BJ (cell line): ENCODE results near the gene NRG3. TPM values are rescaled to one million over a fixed set of nuclear protein-coding genes. Genes with fewer than 3 reads are reported as not detected.

Source experiments
- CTCF ChIA-PET: fragments of 350-600 bp; formaldehyde crosslinking; extraction: SDS; loops from one replicate; lab custom pipeline; 2021; ENCODE audit warnings: antibody characterized with exemption, inconsistent platforms; lab: Yijun Ruan, JAX
- POLR2A ChIA-PET: fragments of 300-600 bp; sonication (Branson Sonifier 250); formaldehyde crosslinking; extraction: SDS; loops from one replicate; lab custom pipeline; 2021; ENCODE audit warnings: antibody characterized with exemption; lab: Charles Lee
- DNase-seq: peaks from one replicate; pipeline ENCODE4 v3.0.0-alpha.2; 2011; ENCODE audit warnings: low read depth
- H3K27me3 ChIP-seq: 2 replicates; pipeline ENCODE4 v1.6.0; 2011; ENCODE audit warnings: low read length; ENCODE audit not compliant: control insufficient read depth, insufficient read depth
- H3K36me3 ChIP-seq: 2 replicates; pipeline ENCODE4 v1.5.1; 2011; ENCODE audit warnings: low read length; ENCODE audit not compliant: control insufficient read depth, insufficient read depth
- H3K4me3 ChIP-seq: 2 replicates; pipeline ENCODE4 v1.5.1; 2011; ENCODE audit warnings: low read depth, mild to moderate bottlenecking, control low read depth, low read length
- polyA plus RNA-seq: library from polyadenylated mRNA; depleted of rRNA; stranded (reverse); fragments of >200 nt; gene quantifications from 2 replicates; pipeline ENCODE4 v1.2.3, GENCODE V29; 2011
- TF ChIP-seq, protein P1 (sequence below): IDR thresholded peaks from 2 replicates; pipeline ENCODE4 v1.5.1; 2011; ENCODE audit warnings: low read depth, mild to moderate bottlenecking, control low read depth, inconsistent platforms, low read length, moderate library complexity; ENCODE audit not compliant: insufficient read depth

Gene NRG3
- polyA plus RNA-seq, 1 experiment: not detected

DNA sequence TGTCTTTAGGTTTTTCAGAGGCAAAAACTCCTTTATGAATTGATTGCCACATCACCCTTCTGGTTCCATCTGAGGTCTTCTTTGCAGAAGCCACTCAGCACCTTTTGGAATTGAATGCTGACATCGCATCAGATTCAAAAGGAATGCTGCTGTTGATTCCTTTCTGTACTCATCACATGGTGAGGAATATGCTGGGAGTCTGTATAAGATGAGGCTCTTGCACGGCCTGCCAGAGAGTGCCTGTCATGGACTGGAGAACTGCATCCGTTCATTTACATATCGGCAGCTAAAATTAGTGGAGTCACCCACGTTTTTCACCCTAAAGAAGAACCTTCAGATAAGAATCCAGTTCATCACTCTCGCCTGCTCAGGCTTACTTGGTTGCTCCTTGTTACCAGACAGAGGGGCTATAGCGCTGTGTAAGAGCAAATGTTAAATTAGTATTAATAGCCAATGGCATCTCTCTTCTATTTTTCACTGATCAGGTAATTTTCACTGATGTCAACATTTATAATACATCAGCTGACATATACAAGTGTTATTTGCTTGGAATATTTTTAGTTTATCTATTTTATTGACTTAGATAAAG is 14.3 kb downstream of the NRG3 start:
- CTCF ChIA-PET: no interaction called here
- TF ChIP-seq, protein P1, sequence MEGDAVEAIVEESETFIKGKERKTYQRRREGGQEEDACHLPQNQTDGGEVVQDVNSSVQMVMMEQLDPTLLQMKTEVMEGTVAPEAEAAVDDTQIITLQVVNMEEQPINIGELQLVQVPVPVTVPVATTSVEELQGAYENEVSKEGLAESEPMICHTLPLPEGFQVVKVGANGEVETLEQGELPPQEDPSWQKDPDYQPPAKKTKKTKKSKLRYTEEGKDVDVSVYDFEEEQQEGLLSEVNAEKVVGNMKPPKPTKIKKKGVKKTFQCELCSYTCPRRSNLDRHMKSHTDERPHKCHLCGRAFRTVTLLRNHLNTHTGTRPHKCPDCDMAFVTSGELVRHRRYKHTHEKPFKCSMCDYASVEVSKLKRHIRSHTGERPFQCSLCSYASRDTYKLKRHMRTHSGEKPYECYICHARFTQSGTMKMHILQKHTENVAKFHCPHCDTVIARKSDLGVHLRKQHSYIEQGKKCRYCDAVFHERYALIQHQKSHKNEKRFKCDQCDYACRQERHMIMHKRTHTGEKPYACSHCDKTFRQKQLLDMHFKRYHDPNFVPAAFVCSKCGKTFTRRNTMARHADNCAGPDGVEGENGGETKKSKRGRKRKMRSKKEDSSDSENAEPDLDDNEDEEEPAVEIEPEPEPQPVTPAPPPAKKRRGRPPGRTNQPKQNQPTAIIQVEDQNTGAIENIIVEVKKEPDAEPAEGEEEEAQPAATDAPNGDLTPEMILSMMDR: no peak
- no peak for DNase-seq
- Histone ChIP-seq H3K36me3 (no peaks in the 10 kb centered on the region), H3K27me3 (no peaks in the 10 kb centered on the region), H3K4me3 (no peak overlapping the region)
- POLR2A ChIA-PET: no interaction called here

DNA sequence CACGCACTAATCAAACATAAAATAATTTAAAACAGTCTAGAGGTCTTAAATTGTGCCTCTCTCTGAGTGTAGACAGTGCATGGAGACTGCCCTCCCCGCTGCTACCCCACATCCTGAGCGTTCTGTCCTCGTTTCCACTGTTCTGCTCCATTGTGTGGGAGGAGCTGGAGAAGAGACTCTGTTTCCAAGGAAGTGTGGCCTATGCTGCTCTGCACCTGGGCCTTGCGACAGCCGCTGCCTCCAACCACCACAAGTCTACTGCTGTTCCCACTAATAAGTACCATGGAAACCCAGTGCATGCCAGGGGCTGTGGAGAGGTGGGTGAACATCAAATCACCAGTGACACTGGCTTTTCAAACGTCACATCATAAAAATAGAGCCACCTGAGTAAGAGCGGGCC is 19.6 kb downstream of the NRG3 start:
- ChIA-PET CTCF (no interaction called here), POLR2A (no interaction called here)
- TF ChIP-seq, protein P1: no peak
- no peak overlapping the region for H3K4me3 ChIP-seq
- no peaks in the 10 kb centered on the region for H3K27me3 ChIP-seq
- no peaks in the 10 kb centered on the region for H3K36me3 ChIP-seq
- no peak for DNase-seq

DNA sequence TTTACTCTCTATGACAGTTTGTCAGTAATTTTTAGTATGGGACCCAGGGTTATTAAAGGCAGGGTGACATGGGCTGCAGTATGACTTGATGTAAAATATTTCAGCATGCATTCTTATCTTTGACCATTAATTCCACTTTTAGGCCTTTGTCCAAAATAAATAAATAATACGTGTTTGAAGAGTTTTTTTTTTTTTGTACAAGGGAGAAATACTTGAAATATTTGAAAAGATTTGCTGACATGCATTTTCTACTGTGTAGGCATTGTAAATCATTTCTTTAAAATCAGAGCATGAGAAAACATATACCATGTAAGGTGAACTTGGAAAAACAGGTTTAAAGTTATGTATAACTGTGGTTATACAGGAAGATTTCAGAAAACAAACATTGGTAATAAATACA is 23.5 kb downstream of the NRG3 start:
- ChIA-PET CTCF (no interaction called here), POLR2A (no interaction called here)
- DNase-seq: no peak
- Histone ChIP-seq H3K36me3 (no peaks in the 10 kb centered on the region), H3K4me3 (no peak overlapping the region), H3K27me3 (no peaks in the 10 kb centered on the region)
- TF ChIP-seq, protein P1: no peak

DNA sequence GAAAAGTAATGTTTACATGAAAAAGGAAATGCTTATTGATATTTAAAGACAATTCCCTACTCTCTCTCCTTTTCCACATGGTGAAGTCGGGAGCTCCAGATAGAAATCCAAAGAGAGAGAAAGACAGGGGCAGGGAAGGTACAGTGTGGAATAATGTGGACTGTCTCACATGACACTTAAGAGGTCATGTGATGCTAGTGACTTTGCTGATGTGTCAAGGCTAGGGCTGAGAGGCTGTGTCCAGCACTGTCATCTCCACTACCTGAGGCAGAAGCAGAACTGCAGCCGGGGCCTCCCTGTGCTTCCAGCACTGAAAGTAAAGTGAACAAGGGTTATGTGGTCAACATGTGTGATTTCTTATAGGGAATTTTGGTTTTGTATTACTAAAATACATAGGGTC is 26.0 kb downstream of the NRG3 start:
- Histone ChIP-seq H3K36me3 (no peaks in the 10 kb centered on the region), H3K4me3 (no peak overlapping the region), H3K27me3 (no peaks in the 10 kb centered on the region)
- DNase-seq: no peak
- TF ChIP-seq, protein P1: no peak
- POLR2A ChIA-PET: no interaction called here
- CTCF ChIA-PET: no interaction called here

DNA sequence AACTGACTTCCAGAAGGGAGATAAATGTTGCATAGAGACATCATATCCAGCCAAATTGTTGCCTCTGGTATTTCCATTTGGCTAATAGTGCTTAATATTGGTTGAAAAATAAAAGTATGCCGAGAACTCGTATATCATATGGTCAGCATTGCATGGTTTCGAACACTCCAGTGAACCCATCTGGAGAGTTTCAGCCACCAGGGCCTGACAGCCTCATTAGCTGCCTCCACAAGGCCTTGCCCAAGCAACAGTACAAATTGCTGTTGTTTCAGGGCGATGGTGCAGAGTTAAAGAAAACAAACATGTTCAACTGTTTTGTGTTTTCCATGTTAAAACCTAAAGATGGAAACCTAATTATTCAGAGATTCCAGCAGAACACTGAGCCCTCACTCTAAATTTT is 28.5 kb downstream of the NRG3 start:
- CTCF ChIA-PET: interaction anchor here (0.7 kb wide), 1 partner anchor 1124 kb away, joined by 3 read pairs; no protein-coding TSS in a partner anchor
- POLR2A ChIA-PET: no interaction called here
- DNase-seq: no peak
- Histone ChIP-seq H3K4me3 (no peak overlapping the region), H3K27me3 (no peaks in the 10 kb centered on the region), H3K36me3 (no peaks in the 10 kb centered on the region)
- TF ChIP-seq, protein P1: no peak
